A673 (cell line): ENCODE data around the gene VAV2. TPM values are rescaled to one million over a fixed set of nuclear protein-coding genes. Genes with fewer than 3 reads are reported as not detected.
A peak's percentile ranks its signal among the peaks of the same experiment; 100 is the strongest.

ENCODE experiments used
- BruUV-seq: library from RNA; stranded (reverse); fragments of 400-500 nt; replicated peaks from 2 replicates; lab custom pipeline; 2021; lab: Mats Ljungman, UMichigan
- CTCF ChIA-PET: fragments of 300-600 bp; sonication (Branson Sonifier 250); formaldehyde crosslinking; loops from one replicate; lab custom pipeline; 2022; ENCODE audit warnings: antibody characterized with exemption; lab: Charles Lee
- POLR2A ChIA-PET: fragments of 300-600 bp; sonication (Branson Sonifier 250); formaldehyde crosslinking; loops from one replicate; lab custom pipeline; 2022; ENCODE audit warnings: antibody characterized with exemption; ENCODE audit not compliant: low non-redundant PET; lab: Charles Lee
- DNase-seq: peaks from one replicate; pipeline ENCODE4 v3.0.0-alpha.2; 2015; ENCODE audit warnings: low spot score
- H3K27ac ChIP-seq: fragments of 200-600 bp; sonication (generic); 2 replicates; pipeline ENCODE4 v1.5.1; 2016; ENCODE audit warnings: mixed run types, low read depth, mild to moderate bottlenecking, mixed read lengths, antibody characterized with exemption, low read length; ENCODE audit not compliant: poor library complexity, severe bottlenecking
- H3K27me3 ChIP-seq: fragments of 200-600 bp; sonication (generic); replicated peaks from 2 replicates; pipeline ENCODE4 v1.6.1; 2017; ENCODE audit warnings: mixed run types, low read depth, mild to moderate bottlenecking, mixed read lengths, antibody characterized with exemption, low read length; ENCODE audit not compliant: insufficient read depth, poor library complexity
- H3K36me3 ChIP-seq: fragments of 200-600 bp; sonication (generic); 2 replicates; pipeline ENCODE4 v1.6.1; 2016; ENCODE audit warnings: mixed run types, mild to moderate bottlenecking, mixed read lengths, antibody characterized with exemption, low read length; ENCODE audit not compliant: insufficient read depth, poor library complexity, severe bottlenecking
- H3K4me1 ChIP-seq: fragments of 200-600 bp; sonication (generic); 2 replicates; pipeline ENCODE4 v1.6.1; 2017; ENCODE audit warnings: mixed run types, mild to moderate bottlenecking, mixed read lengths, antibody characterized with exemption, low read length; ENCODE audit not compliant: insufficient read depth, poor library complexity, severe bottlenecking
- H3K4me3 ChIP-seq: fragments of 200-600 bp; sonication (generic); 2 replicates; pipeline ENCODE4 v1.5.1; 2016; ENCODE audit warnings: low read depth, mixed run types, mild to moderate bottlenecking, mixed read lengths, low read length; ENCODE audit not compliant: poor library complexity, severe bottlenecking
- H3K9me3 ChIP-seq: fragments of 200-600 bp; sonication (generic); 2 replicates; pipeline ENCODE4 v1.6.1; 2016; ENCODE audit warnings: mixed run types, low read depth, mild to moderate bottlenecking, mixed read lengths, antibody characterized with exemption, low read length; ENCODE audit not compliant: poor library complexity, severe bottlenecking
- CTCF ChIP-seq: fragments of 300-800, 200-600 bp; sonication (generic); conservative IDR thresholded peaks from 2 replicates; pipeline ENCODE4 v1.5.1; 2017; ENCODE audit warnings: low read depth, mild to moderate bottlenecking, antibody characterized with exemption, low read length, moderate library complexity, mixed read lengths
- EZH2 ChIP-seq: fragments of 200-600 bp; sonication (generic); IDR thresholded peaks from 2 replicates; pipeline ENCODE4 v1.6.1; 2017; ENCODE audit warnings: borderline replicate concordance, low read depth, mild to moderate bottlenecking, mixed read lengths, antibody characterized with exemption, low read length; ENCODE audit not compliant: poor library complexity, severe bottlenecking
- intact Hi-C: fragments of 100-400 bp; cut with micrococcal nuclease; formaldehyde crosslinking; loops from one replicate; pipeline ENCODE4 v1.10.0; 2022; ENCODE audit not compliant: unreplicated experiment
- total RNA-seq: library from RNA; stranded (reverse); gene quantifications from 2 replicates; pipeline ENCODE4 v1.2.3, GENCODE V29; 2021

VAV2 gene
- total RNA-seq, 1 experiment from 2014 or later = 16.4 TPM

DNA sequence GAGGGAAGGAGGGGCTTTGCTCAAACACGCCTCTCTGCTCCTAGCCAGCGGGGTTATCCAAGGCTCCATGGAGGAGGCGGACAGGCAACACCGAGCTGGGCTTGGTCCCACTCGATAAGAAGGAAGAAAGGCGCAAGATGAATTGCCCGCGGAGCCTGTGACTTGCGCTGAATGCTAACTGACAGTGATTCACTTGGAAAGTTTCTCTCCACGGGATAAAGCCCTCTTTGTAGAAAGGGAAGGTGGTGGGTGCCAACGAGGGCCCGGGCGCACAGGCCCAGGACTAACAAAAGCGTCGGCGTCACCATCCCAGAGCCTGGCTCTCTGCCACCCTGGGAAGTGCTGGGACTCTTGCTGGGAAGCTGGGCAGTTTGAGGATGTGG lies 76.0 kb downstream of the VAV2 start:
- Histone ChIP-seq H3K27ac (no peak overlapping the region), H3K4me3 (no peak overlapping the region), H3K9me3 (no peaks in the 10 kb centered on the region), H3K4me1 (peaks cover 8% of the 10 kb centered on the region), H3K27me3 (no peaks in the 10 kb centered on the region), H3K36me3 (no peaks in the 10 kb centered on the region)
- intact Hi-C loops = no loop called here
- ChIA-PET CTCF (no interaction called here), POLR2A (no interaction called here)
- DNase-seq = peak; percentile 30
- TF ChIP-seq CTCF (no peak), EZH2 (no peak)
- no TSS peak for BruUV-seq

DNA sequence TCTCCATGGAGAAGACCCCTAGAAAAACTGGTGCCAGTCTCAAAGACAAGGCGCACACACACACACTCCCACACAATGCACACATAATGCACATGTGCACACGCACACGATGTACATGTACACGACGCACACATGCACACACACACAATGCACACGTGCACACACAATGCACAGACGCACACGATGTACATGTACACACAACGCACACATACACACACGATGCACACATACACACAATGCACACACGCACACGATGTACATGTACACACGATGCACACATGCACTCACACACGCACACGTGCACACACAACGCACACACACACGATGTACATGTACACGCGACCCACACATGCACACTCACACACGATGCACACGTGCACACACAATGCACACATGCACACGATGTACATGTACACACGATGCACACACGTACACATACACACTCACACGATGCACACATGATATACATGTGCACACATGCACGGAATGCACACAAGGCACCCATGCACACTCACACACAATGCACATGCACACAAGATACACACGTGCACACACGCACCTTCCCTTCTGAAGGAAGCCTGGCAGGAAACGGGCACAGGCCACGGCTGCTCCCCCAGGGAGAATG lies 76.5 kb downstream of the VAV2 start:
- ChIA-PET POLR2A (no interaction called here), CTCF (no interaction called here)
- peaks cover 8% of the 10 kb centered on the region for H3K4me1 ChIP-seq
- no peaks in the 10 kb centered on the region for H3K27me3 ChIP-seq
- intact Hi-C loops = no loop called here
- H3K4me3 ChIP-seq = no peak overlapping the region
- H3K9me3 ChIP-seq = no peaks in the 10 kb centered on the region
- H3K27ac ChIP-seq = no peak overlapping the region
- TF ChIP-seq EZH2 (no peak), CTCF (no peak)
- no peak for DNase-seq
- H3K36me3 ChIP-seq = no peaks in the 10 kb centered on the region
- no TSS peak for BruUV-seq

- no peaks in the 10 kb centered on the region for H3K36me3 ChIP-seq
- H3K4me3 ChIP-seq = no peak overlapping the region
- H3K27ac ChIP-seq = no peak overlapping the region
- intact Hi-C loops = no loop called here
- BruUV-seq = no TSS peak
- peaks cover 8% of the 10 kb centered on the region for H3K4me1 ChIP-seq
- no peaks in the 10 kb centered on the region for H3K27me3 ChIP-seq
- TF ChIP-seq CTCF (no peak), EZH2 (no peak)
- H3K9me3 ChIP-seq = no peaks in the 10 kb centered on the region
- CTCF ChIA-PET = no interaction called here
- DNase-seq = peak; percentile 21
- POLR2A ChIA-PET = no interaction called here
Measured at GRCh38 chr9:133914442-133915342, 77.4 kb downstream of the VAV2 start.
